Panc1 (cell line): ENCODE measurements around the gene EVI2B. TPM values are rescaled to one million over a fixed set of nuclear protein-coding genes. Genes with fewer than 3 reads are reported as not detected.

Experiments
- ATAC-seq: fragments of 200-7000 bp; cut with Tn5 transposase; 2 replicates; pipeline ENCODE4 v1.9.1; 2020; ENCODE audit warnings: mild to moderate bottlenecking, moderate library complexity
- BruUV-seq: library from RNA; stranded (reverse); fragments of 400-500 nt; replicated peaks from 2 replicates; lab custom pipeline; 2021; lab: Mats Ljungman, UMichigan
- CTCF ChIA-PET: fragments of 300-600 bp; sonication (Branson Sonifier 250); formaldehyde crosslinking; loops from one replicate; lab custom pipeline; 2022; ENCODE audit warnings: antibody characterized with exemption; lab: Charles Lee
- POLR2A ChIA-PET: fragments of 300-600 bp; sonication (Branson Sonifier 250); formaldehyde crosslinking; loops from one replicate; lab custom pipeline; 2022; ENCODE audit warnings: antibody characterized with exemption; lab: Charles Lee
- DNase-seq: peaks from one replicate; pipeline ENCODE4 v3.0.0-alpha.2; 2010; ENCODE audit warnings: low read depth, low spot score
- H3K27ac ChIP-seq: 2 replicates; pipeline ENCODE4 v1.5.1; 2011; ENCODE audit warnings: mild to moderate bottlenecking, low read length, inconsistent platforms
- H3K27me3 ChIP-seq: fragments of 200-500 bp; sonication (Bioruptor generic); 2 replicates; pipeline ENCODE4 v1.6.0; 2014; ENCODE audit warnings: low read length, inconsistent platforms; ENCODE audit not compliant: control insufficient read depth, insufficient read depth
- H3K36me3 ChIP-seq: fragments of 200-500 bp; sonication (Bioruptor generic); 2 replicates; pipeline ENCODE4 v1.5.1; 2014; ENCODE audit warnings: inconsistent platforms, mild to moderate bottlenecking, low read length, moderate library complexity; ENCODE audit not compliant: control insufficient read depth, insufficient read depth
- H3K4me1 ChIP-seq: 2 replicates; pipeline ENCODE4 v1.5.1; 2011; ENCODE audit warnings: inconsistent platforms, mild to moderate bottlenecking, low read length, moderate library complexity; ENCODE audit not compliant: control insufficient read depth, insufficient read depth
- H3K4me3 ChIP-seq, 2 experiments: 2 replicates each; pipeline ENCODE4 v1.5.1; 2011 to 2012; ENCODE audit warnings: low read depth in 2 of 2, low read length in 2 of 2, mild to moderate bottlenecking in 2 of 2, inconsistent platforms in 1 of 2, moderate library complexity in 1 of 2
- H3K9me3 ChIP-seq: fragments of 200-500 bp; sonication (Bioruptor generic); 2 replicates; pipeline ENCODE4 v1.5.1; 2014; ENCODE audit warnings: low read depth, mild to moderate bottlenecking, inconsistent platforms, low read length, moderate library complexity; ENCODE audit not compliant: control insufficient read depth, insufficient read depth
- CTCF ChIP-seq: fragments of 450-650 bp; IDR thresholded peaks from 2 replicates; pipeline ENCODE4 v1.5.1; 2017; ENCODE audit warnings: mild to moderate bottlenecking
- POLR2AphosphoS5 ChIP-seq: IDR thresholded peaks from 2 replicates; pipeline ENCODE4 v1.6.1; 2012; ENCODE audit warnings: mild to moderate bottlenecking, low read depth, low read length, moderate library complexity
- SIN3A ChIP-seq: IDR thresholded peaks from 2 replicates; pipeline ENCODE4 v1.6.1; 2012; ENCODE audit warnings: low read depth, mild to moderate bottlenecking, low read length, moderate library complexity, borderline replicate concordance; ENCODE audit not compliant: insufficient read depth
- TCF7L2 ChIP-seq: IDR thresholded peaks from 2 replicates; pipeline ENCODE4 v1.6.1; 2011; ENCODE audit warnings: mild to moderate bottlenecking, low read depth, low read length, inconsistent platforms
- in situ Hi-C: cut with HindIII; loops from 2 replicates; pipeline ENCODE4 v1.10.0; 2016; ENCODE audit warnings: low sequenced_read_pairs, low pct_unique_long_range_greater_than_20kb
- intact Hi-C: fragments of 100-400 bp; cut with micrococcal nuclease; formaldehyde crosslinking; loops from one replicate; pipeline ENCODE4 v1.10.0; 2022; ENCODE audit not compliant: unreplicated experiment
- total RNA-seq: library from RNA; stranded (reverse); gene quantifications from one replicate; pipeline ENCODE4 v1.2.1, GENCODE V29; 2021; ENCODE audit not compliant: unreplicated experiment
- TF ChIP-seq, protein P1 (sequence below), 2 experiments: IDR thresholded peaks; 2 replicates each; pipeline ENCODE4 v1.6.1; 2011 to 2012; ENCODE audit warnings: low read depth in 2 of 2, control low read depth in 1 of 2, low read length in 1 of 2, mild to moderate bottlenecking in 1 of 2, moderate library complexity in 1 of 2; ENCODE audit not compliant: insufficient read depth in 1 of 2

Gene EVI2B
- total RNA-seq, 1 experiment from 2014 or later, result 0.08 TPM

- no peak for ATAC-seq
- in situ Hi-C loops (no loop called here), intact Hi-C loops (no loop called here)
- Histone ChIP-seq H3K4me3 (no peak overlapping the region), H3K27me3 (no peaks in the 10 kb centered on the region), H3K4me1 (no peaks in the 10 kb centered on the region), H3K9me3 (no peaks in the 10 kb centered on the region), H3K36me3 (peaks cover 27% of the 10 kb centered on the region), H3K27ac (no peak overlapping the region)
- ChIA-PET CTCF (no interaction called here), POLR2A (no interaction called here)
- DNase-seq, result no peak
- TF ChIP-seq TCF7L2, result no peak
- TF ChIP-seq SIN3A, result no peak
- TF ChIP-seq CTCF, result no peak
- TF ChIP-seq POLR2AphosphoS5, result no peak
- TF ChIP-seq, protein P1, sequence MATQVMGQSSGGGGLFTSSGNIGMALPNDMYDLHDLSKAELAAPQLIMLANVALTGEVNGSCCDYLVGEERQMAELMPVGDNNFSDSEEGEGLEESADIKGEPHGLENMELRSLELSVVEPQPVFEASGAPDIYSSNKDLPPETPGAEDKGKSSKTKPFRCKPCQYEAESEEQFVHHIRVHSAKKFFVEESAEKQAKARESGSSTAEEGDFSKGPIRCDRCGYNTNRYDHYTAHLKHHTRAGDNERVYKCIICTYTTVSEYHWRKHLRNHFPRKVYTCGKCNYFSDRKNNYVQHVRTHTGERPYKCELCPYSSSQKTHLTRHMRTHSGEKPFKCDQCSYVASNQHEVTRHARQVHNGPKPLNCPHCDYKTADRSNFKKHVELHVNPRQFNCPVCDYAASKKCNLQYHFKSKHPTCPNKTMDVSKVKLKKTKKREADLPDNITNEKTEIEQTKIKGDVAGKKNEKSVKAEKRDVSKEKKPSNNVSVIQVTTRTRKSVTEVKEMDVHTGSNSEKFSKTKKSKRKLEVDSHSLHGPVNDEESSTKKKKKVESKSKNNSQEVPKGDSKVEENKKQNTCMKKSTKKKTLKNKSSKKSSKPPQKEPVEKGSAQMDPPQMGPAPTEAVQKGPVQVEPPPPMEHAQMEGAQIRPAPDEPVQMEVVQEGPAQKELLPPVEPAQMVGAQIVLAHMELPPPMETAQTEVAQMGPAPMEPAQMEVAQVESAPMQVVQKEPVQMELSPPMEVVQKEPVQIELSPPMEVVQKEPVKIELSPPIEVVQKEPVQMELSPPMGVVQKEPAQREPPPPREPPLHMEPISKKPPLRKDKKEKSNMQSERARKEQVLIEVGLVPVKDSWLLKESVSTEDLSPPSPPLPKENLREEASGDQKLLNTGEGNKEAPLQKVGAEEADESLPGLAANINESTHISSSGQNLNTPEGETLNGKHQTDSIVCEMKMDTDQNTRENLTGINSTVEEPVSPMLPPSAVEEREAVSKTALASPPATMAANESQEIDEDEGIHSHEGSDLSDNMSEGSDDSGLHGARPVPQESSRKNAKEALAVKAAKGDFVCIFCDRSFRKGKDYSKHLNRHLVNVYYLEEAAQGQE (IDR thresholded peaks at IDR 0.05; ENCODE audit: insufficient read depth in 1 of 2, low read depth in 2 of 2, low read length in 1 of 2), result no peak
- BruUV-seq, result no TSS peak
Observed at GRCh38 chr17:31261601-31262000, 52.3 kb downstream of the EVI2B start.

DNA sequence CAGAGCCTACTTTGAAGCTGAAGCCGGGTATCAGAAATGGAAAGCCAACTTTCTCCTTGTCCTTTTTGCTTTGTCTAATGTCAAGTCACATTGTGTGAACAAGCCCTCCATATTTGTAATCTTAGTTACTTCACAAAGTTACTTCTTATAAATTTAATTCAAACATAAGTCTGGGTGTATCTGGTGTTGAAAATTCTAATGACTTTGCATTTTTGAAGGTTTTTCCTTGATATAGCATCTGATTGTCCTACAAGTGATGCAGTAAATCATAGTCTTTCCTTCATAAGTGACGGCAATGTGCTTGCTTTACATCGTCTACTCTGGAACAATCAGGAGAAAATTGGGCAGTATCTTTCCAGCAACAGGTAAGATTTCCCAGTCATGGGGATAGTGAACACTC, 53.7 kb downstream of the EVI2B start:
- CTCF ChIA-PET, result no interaction called here
- no peak for ATAC-seq
- no TSS peak for BruUV-seq
- Histone ChIP-seq H3K4me1 (no peaks in the 10 kb centered on the region), H3K4me3 (no peak overlapping the region), H3K27ac (no peak overlapping the region), H3K9me3 (no peaks in the 10 kb centered on the region), H3K36me3 (peaks cover 28% of the 10 kb centered on the region), H3K27me3 (no peaks in the 10 kb centered on the region)
- POLR2A ChIA-PET, result interaction anchor here (0.6 kb wide), 1 partner anchor 46 kb away, joined by 4 read pairs; no protein-coding TSS in a partner anchor
- in situ Hi-C loops (no loop called here), intact Hi-C loops (no loop called here)
- TF ChIP-seq CTCF (no peak), SIN3A (no peak), POLR2AphosphoS5 (no peak), TCF7L2 (no peak)
- TF ChIP-seq, protein P1 (IDR thresholded peaks at IDR 0.05; ENCODE audit: insufficient read depth in 1 of 2, low read depth in 2 of 2, low read length in 1 of 2), result no peak
- DNase-seq, result no peak
